Stimulated activated CD4-positive, alpha-beta T cell treated with anti-CD3 and anti-CD28 coated beads, Interleukin-15, amount 100 ng/mL, for 24 hours (primary cell): ENCODE measurements around the gene YIPF1.

Experiments
- DNase-seq: peaks from one replicate; pipeline ENCODE4 v3.0.0-alpha.2; 2020

The YIPF1 gene

GRCh38 chr1:53889304-53890298 lies at the start of gene YIPF1:
TSS of gene YIPF1 (minus strand) at chr1:53889797. CDS start at chr1:53888937, 860 bp downstream.
- peak; percentile 90 for DNase-seq

- DNase-seq: no peak
Observed at GRCh38 chr1:53938136-53938830, 48.7 kb upstream of the YIPF1 start.

- DNase-seq: no peak
Observed at GRCh38 chr1:53936430-53936829, 46.8 kb upstream of the YIPF1 start.

- DNase-seq: no peak
Observed at GRCh38 chr1:53934170-53934765, 44.7 kb upstream of the YIPF1 start.

- DNase-seq: no peak
Observed at GRCh38 chr1:53931523-53931922, 41.9 kb upstream of the YIPF1 start.

GRCh38 chr1:53930932-53931331 lies 41.3 kb upstream of the YIPF1 start:
- DNase-seq: no peak

- DNase-seq: no peak
Observed at GRCh38 chr1:53929246-53929960, 39.8 kb upstream of the YIPF1 start.

- DNase-seq: no peak
Observed at GRCh38 chr1:53927376-53927881, 37.8 kb upstream of the YIPF1 start.

- peak; percentile 26 for DNase-seq
Observed at GRCh38 chr1:53919675-53920066, 30.1 kb upstream of the YIPF1 start.

- DNase-seq: no peak
Observed at GRCh38 chr1:53918343-53918742, 28.7 kb upstream of the YIPF1 start.

GRCh38 chr1:53913352-53914033 lies 23.9 kb upstream of the YIPF1 start:
- DNase-seq: no peak

GRCh38 chr1:53911442-53911841 lies 21.8 kb upstream of the YIPF1 start:
- no peak for DNase-seq

GRCh38 chr1:53909946-53910345 lies 20.3 kb upstream of the YIPF1 start:
- DNase-seq: no peak

- DNase-seq: no peak
Observed at GRCh38 chr1:53906121-53906520, 16.5 kb upstream of the YIPF1 start.

- DNase-seq: no peak
Observed at GRCh38 chr1:53905509-53905908, 15.9 kb upstream of the YIPF1 start.

- DNase-seq: no peak
Observed at GRCh38 chr1:53902235-53903138, 12.9 kb upstream of the YIPF1 start.

- no peak for DNase-seq
Observed at GRCh38 chr1:53899708-53900107, 10.1 kb upstream of the YIPF1 start.

GRCh38 chr1:53899206-53899628 lies 9.6 kb upstream of the YIPF1 start:
- DNase-seq: no peak

- no peak for DNase-seq
Observed at GRCh38 chr1:53896635-53897229, 7.1 kb upstream of the YIPF1 start.

GRCh38 chr1:53895421-53895820 lies 5.8 kb upstream of the YIPF1 start:
- DNase-seq: no peak
